Duodenal mucosa (tissue), 2 donors: Measurements from ENCODE around the gene PIKFYVE.

Experiments used
- H3K27ac ChIP-seq: one replicate; pipeline ENCODE4 v1.7.0; 2013; ENCODE audit warnings: low read depth, low read length
- H3K27me3 ChIP-seq, 2 donors: one replicate each; pipeline ENCODE4 v1.7.0; 2013; ENCODE audit warnings: low read length in 2 of 2, control low read depth in 1 of 2; ENCODE audit not compliant: insufficient read depth in 2 of 2, control insufficient read depth in 1 of 2
- H3K36me3 ChIP-seq, 2 donors: one replicate each; pipeline ENCODE4 v1.7.0; 2013; ENCODE audit warnings: low read length in 2 of 2, control low read depth in 1 of 2; ENCODE audit not compliant: insufficient read depth in 2 of 2, control insufficient read depth in 1 of 2
- H3K4me1 ChIP-seq, 2 donors: one replicate each; pipeline ENCODE4 v1.7.0; 2013; ENCODE audit warnings: low read length in 2 of 2, control low read depth in 1 of 2; ENCODE audit not compliant: insufficient read depth in 2 of 2, control insufficient read depth in 1 of 2
- H3K4me3 ChIP-seq, 2 donors: one replicate each; pipeline ENCODE4 v1.7.0; 2013; ENCODE audit warnings: low read length in 2 of 2, low read depth in 1 of 2
- H3K9ac ChIP-seq, 2 donors: one replicate each; pipeline ENCODE4 v1.7.0; 2013; ENCODE audit warnings: low read length in 2 of 2, low read depth in 1 of 2
- H3K9me3 ChIP-seq, 2 donors: one replicate each; pipeline ENCODE4 v1.7.0; 2013; ENCODE audit warnings: low read length in 2 of 2, control low read depth in 1 of 2; ENCODE audit not compliant: control insufficient read depth in 1 of 2

The PIKFYVE gene

DNA sequence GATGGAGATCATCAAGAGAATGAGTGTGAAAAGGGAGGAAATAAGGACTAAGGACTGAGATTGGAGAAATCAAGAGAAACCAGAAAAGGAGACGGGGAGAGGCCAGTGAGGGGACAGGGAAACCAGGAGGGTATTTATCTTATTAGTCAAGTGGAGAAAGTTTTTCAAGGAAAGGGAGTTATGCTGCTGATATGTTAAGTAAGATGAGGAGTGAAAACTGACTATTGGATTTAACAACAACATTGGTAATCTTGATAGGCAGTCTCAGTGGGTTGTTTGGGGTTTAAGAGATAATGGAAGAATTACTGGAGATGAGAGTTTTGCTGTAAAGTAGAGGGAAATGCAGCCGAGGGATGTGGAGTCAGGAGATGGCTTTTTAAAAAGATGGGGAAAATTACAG lies 30.6 kb downstream of the PIKFYVE start:
- Histone ChIP-seq H3K9ac (no peak overlapping the region), H3K27ac (no peak overlapping the region), H3K4me1 (no peaks in the 10 kb centered on the region), H3K4me3 (no peak overlapping the region), H3K27me3 (no peaks in the 10 kb centered on the region), H3K9me3 (no peaks in the 10 kb centered on the region), H3K36me3 (peaks cover 30 to 48% of the 10 kb centered on the region in 2 donors)

DNA sequence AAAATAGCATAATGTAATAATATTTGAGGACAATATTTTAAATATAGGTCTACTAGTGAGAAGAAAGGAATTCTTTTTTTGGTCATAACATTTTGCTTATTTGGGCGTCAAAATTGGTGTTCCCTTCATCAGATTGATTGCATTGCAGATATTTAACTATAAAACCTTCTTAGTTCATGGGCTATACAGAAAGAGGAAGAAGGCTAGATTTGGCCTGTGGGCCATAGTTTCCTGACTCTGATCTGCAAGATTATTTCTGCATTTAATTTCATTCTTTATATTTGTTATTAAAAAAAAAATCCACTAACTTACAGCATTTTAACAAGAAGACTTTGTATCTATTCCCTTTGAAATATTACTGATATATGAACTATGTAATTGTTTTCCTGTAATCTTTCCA lies 31.9 kb downstream of the PIKFYVE start:
- Histone ChIP-seq H3K27ac (no peak overlapping the region), H3K9me3 (no peaks in the 10 kb centered on the region), H3K9ac (no peak overlapping the region), H3K27me3 (no peaks in the 10 kb centered on the region), H3K4me3 (no peak overlapping the region), H3K36me3 (peaks cover 32 to 59% of the 10 kb centered on the region in 2 donors), H3K4me1 (no peaks in the 10 kb centered on the region)

DNA sequence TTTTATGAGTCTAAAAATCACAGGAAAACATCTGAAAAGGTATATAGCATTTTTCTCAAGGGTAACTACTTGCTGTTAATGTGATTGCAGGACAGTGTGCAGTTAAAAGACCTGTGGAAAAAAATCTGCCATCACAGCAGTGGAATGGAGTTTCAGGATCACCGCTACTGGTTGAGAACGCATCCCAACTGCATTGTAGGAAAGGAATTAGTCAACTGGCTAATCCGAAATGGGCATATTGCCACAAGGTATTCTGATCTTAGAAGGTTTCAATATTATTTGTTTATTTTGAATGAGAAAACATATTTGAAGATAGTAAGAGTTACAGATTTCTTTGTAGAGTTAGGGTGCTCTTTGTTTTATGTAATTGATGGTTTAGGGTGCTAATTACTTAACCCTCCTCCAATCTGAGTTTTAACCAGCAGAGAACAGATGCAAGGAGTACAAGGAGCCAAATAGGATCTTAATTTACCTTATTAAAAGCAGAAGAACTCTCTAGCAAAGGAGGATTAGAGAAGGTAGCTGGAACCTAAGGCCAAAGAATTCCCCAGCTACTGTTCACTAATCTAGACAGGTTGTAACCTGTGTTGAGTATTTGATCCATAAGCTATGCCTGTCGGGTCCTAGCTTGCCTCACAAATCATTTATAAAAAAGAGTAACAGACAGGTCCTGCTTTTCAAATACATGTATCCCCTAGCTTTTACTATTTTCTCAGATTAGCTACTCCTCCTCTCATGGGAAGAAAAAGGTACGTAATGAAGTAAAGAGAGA lies 35.0 kb downstream of the PIKFYVE start:
- H3K4me1 ChIP-seq, result no peaks in the 10 kb centered on the region
- H3K36me3 ChIP-seq, result peaks cover 33 to 60% of the 10 kb centered on the region in 2 donors
- no peaks in the 10 kb centered on the region for H3K9me3 ChIP-seq
- H3K27me3 ChIP-seq, result no peaks in the 10 kb centered on the region
- no peak overlapping the region for H3K4me3 ChIP-seq
- no peak overlapping the region for H3K9ac ChIP-seq
- no peak overlapping the region for H3K27ac ChIP-seq

DNA sequence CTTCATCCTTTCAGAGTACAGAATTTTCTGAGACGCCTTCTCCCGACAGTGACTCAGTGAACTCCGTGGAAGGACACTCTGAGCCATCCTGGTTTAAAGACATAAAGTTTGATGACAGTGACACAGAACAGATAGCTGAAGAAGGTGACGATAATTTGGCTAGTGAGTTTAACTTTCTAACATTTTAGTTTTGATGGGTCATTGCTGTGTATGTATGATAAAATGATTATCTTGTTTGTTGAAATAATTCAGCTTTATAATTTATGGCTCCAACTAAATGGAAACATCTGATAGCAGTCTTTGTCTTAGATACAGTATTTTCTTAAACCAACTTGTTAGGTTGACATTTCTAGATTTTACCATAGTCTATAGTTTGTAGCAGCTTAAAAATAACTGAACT lies 38.1 kb downstream of the PIKFYVE start:
- peaks cover 26 to 54% of the 10 kb centered on the region in 2 donors for H3K36me3 ChIP-seq
- H3K4me3 ChIP-seq, result no peak overlapping the region
- H3K27me3 ChIP-seq, result no peaks in the 10 kb centered on the region
- no peaks in the 10 kb centered on the region for H3K9me3 ChIP-seq
- no peaks in the 10 kb centered on the region for H3K4me1 ChIP-seq
- no peak overlapping the region for H3K27ac ChIP-seq
- H3K9ac ChIP-seq, result no peak overlapping the region

DNA sequence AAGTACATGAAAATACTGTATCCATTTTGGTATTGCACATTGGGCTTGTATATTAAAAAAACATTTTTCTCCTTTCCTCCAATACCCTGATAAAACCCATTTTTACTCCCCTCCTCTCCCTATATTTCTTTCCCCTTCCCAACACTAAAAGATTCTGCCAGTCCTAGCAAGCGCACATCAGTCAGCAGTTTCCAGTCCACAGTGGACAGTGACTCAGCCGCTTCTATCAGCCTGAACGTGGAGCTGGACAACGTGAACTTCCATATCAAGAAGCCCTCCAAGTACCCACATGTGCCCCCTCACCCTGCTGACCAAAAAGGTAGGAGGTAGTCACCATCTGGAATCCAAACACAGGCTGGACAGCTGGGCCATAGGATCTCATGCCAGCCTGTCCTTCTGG lies 38.6 kb downstream of the PIKFYVE start:
- Histone ChIP-seq H3K27me3 (no peaks in the 10 kb centered on the region), H3K4me3 (no peak overlapping the region), H3K9ac (no peak overlapping the region), H3K4me1 (no peaks in the 10 kb centered on the region), H3K9me3 (no peaks in the 10 kb centered on the region), H3K36me3 (peaks cover 26 to 49% of the 10 kb centered on the region in 2 donors), H3K27ac (no peak overlapping the region)

DNA sequence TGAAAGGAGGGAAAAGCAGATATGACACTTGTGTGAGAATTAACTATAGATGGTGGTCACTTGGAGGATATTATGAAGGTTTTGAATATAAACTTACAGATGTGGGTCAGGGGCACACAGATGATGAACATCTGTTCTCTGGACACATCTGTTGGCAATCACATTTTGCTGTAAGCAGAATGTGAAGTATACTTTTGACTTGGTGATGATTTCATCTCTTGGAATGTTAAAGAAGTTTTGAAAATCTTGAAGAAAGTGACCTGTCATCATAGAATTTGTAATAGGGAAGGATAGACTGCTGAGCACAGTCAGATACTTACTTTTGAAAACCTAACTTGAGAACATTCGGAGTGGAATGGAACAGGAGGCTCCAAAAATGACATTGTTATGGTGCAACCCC lies 40.2 kb downstream of the PIKFYVE start:
- Histone ChIP-seq H3K27me3 (no peaks in the 10 kb centered on the region), H3K36me3 (peaks cover 15 to 41% of the 10 kb centered on the region in 2 donors), H3K27ac (no peak overlapping the region), H3K9ac (no peak overlapping the region), H3K9me3 (no peaks in the 10 kb centered on the region), H3K4me1 (no peaks in the 10 kb centered on the region), H3K4me3 (no peak overlapping the region)

DNA sequence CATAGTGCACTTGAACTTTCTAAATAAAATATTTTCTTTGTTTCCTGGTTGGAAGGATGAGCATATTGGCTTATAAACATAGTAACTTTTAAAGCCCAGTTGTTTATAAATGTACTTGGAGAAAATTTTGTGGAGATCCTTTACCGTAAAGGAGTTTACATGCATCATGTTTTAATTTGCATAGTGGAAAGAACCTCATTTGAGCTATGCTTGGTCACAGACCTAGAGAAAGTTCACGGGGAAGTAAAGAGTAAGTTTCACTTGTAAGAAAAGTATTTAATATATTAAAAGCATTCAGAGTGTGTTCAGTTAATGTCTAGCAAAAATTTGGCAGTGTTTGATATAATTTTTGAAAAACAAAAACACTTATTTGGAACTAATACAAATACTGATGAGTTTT lies 45.3 kb downstream of the PIKFYVE start:
- no peak overlapping the region for H3K4me3 ChIP-seq
- H3K9me3 ChIP-seq, result no peaks in the 10 kb centered on the region
- H3K36me3 ChIP-seq, result peaks cover 6 to 19% of the 10 kb centered on the region in 2 donors
- no peaks in the 10 kb centered on the region for H3K4me1 ChIP-seq
- H3K27ac ChIP-seq, result no peak overlapping the region
- H3K27me3 ChIP-seq, result no peaks in the 10 kb centered on the region
- no peak overlapping the region for H3K9ac ChIP-seq

DNA sequence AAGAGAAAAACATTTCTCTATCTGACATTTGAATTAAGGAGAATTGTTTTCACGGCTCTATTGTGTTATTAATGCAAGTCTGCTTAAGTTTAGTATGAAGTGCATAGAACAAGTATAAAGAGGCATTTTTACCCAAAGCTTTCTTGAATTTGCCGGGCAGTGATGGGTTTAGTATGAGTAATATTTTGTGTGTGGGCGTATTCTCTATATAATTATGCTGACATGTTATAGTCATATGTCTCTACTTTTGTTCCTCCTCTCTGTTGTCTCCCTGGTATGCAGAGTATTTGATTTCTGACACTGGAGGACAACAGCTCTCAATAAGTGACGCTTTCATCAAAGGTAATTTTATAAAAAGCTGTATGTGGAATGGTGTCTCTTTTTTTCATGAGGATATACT lies 45.9 kb downstream of the PIKFYVE start:
- no peak overlapping the region for H3K27ac ChIP-seq
- H3K9me3 ChIP-seq, result no peaks in the 10 kb centered on the region
- no peak overlapping the region for H3K4me3 ChIP-seq
- peaks cover 6 to 17% of the 10 kb centered on the region in 2 donors for H3K36me3 ChIP-seq
- H3K27me3 ChIP-seq, result no peaks in the 10 kb centered on the region
- H3K4me1 ChIP-seq, result no peaks in the 10 kb centered on the region
- no peak overlapping the region for H3K9ac ChIP-seq

DNA sequence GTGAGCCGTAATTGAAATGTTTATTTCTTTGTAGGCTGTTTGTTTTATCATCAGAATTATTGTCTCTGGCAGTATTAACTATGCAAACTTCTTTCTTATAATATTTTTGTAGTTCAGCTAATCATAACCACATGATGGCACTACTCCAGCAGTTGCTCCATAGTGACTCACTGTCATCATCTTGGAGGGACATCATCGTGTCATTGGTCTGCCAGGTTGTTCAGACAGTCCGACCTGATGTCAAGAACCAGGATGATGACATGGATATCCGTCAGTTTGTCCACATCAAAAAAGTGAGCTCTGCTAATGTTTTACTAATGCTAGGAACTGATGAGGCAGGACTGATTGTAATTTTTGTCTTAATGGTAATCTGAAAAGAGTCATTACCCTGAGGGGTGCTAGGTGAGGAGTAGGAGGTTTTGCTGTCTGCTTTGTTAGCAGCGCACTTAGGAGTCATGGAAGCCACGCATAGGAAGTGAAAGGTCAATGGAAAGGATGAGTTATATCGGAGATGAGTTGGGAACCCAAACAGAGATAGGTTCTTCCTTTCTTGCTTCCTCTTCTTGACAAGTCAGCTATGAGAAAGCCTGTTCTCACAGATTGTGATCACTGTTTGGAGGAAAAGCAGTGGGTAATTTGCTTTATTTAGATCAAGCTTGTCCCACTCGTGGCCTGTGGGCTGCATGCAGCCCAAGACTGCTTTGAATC lies 49.2 kb downstream of the PIKFYVE start:
- H3K36me3 ChIP-seq, result peaks cover 20 to 32% of the 10 kb centered on the region in 2 donors
- H3K4me1 ChIP-seq, result no peaks in the 10 kb centered on the region
- no peak overlapping the region for H3K9ac ChIP-seq
- H3K27ac ChIP-seq, result no peak overlapping the region
- H3K9me3 ChIP-seq, result no peaks in the 10 kb centered on the region
- H3K27me3 ChIP-seq, result no peaks in the 10 kb centered on the region
- H3K4me3 ChIP-seq, result no peak overlapping the region

DNA sequence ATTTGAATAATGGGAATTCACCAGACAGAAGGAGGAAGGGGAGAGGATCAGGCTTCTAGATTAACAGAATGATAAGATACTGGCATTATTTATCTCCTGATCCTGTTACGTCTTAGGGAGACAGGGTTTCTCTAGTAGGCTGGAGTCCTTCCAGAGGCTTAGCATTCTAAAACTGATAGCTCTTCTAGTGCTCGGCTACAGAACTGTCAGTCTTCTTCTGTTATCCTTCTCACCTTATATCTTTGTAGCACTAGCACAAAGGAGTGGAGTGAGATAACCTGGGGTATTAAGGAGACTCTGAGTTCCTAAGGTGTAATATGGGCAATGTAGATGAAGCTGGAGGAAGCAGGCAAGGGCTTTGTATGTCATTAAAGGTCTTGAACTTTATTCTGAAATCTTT lies 52.1 kb downstream of the PIKFYVE start:
- H3K4me1 ChIP-seq, result no peaks in the 10 kb centered on the region
- H3K36me3 ChIP-seq, result peaks cover 27 to 32% of the 10 kb centered on the region in 2 donors

More for the DNA sequence above, 52.1 kb downstream of the PIKFYVE start:
- Histone ChIP-seq H3K27ac (no peak overlapping the region), H3K4me3 (no peak overlapping the region), H3K27me3 (no peaks in the 10 kb centered on the region), H3K9me3 (no peaks in the 10 kb centered on the region), H3K9ac (no peak overlapping the region)
